NCI-H1694 (cell line): ENCODE data around the gene RSRC1.
A peak's percentile ranks its signal among the peaks of the same experiment; 100 is the strongest.
"Not testable (repeated sequence)": the region's sequence is repeated elsewhere in the genome, so short reads cannot be mapped to it uniquely, and the experiment has no call there.

Experiments
- DNase-seq: peaks from one replicate; lab custom pipeline; 2025; lab: John Stamatoyannopoulos, UW

RSRC1 gene

GRCh38 chr3:158528076-158528674 lies 418.3 kb downstream of the RSRC1 start:
- no peak for DNase-seq

GRCh38 chr3:158531334-158531733 lies 421.4 kb downstream of the RSRC1 start:
- DNase-seq = no peak

GRCh38 chr3:158532099-158532734 lies 422.3 kb downstream of the RSRC1 start:
- peak; percentile 28 for DNase-seq

- no peak for DNase-seq
Measured at GRCh38 chr3:158535918-158536317, 426.0 kb downstream of the RSRC1 start.

- DNase-seq = peak; percentile 77
Measured at GRCh38 chr3:158539414-158540014, 429.6 kb downstream of the RSRC1 start.

- DNase-seq = no peak
Measured at GRCh38 chr3:158540066-158540465, 430.2 kb downstream of the RSRC1 start.

GRCh38 chr3:158548691-158549090 lies 438.8 kb downstream of the RSRC1 start:
- DNase-seq = no peak

- not testable (repeated sequence) for DNase-seq
Measured at GRCh38 chr3:158549938-158550337, 440.0 kb downstream of the RSRC1 start.

- no peak for DNase-seq
Measured at GRCh38 chr3:158552124-158552523, 442.2 kb downstream of the RSRC1 start.

GRCh38 chr3:158559504-158559903 lies 449.6 kb downstream of the RSRC1 start:
- no peak for DNase-seq

GRCh38 chr3:158560979-158561378 lies 451.1 kb downstream of the RSRC1 start:
- DNase-seq = no peak

GRCh38 chr3:158562674-158563073 lies 452.8 kb downstream of the RSRC1 start:
- no peak for DNase-seq

- DNase-seq = no peak
Measured at GRCh38 chr3:158563076-158563475, 453.2 kb downstream of the RSRC1 start.

- DNase-seq = no peak
Measured at GRCh38 chr3:158565076-158565475, 455.2 kb downstream of the RSRC1 start.

GRCh38 chr3:158568784-158569183 lies 458.9 kb downstream of the RSRC1 start:
- DNase-seq = no peak

GRCh38 chr3:158569794-158570193 lies 459.9 kb downstream of the RSRC1 start:
- no peak for DNase-seq

- peak; percentile 85 for DNase-seq
Measured at GRCh38 chr3:158570999-158571702, 461.3 kb downstream of the RSRC1 start, which contains the start of gene MLF1. Gene MLF1 (plus strand): TSS chr3:158571194. CDS start chr3:158571301, 107 bp downstream.

GRCh38 chr3:158571969-158572765 lies 462.3 kb downstream of the RSRC1 start:
- DNase-seq = no peak

- no peak for DNase-seq
Measured at GRCh38 chr3:158572766-158573060, 462.8 kb downstream of the RSRC1 start.

GRCh38 chr3:158573714-158574113 lies 463.8 kb downstream of the RSRC1 start:
- no peak for DNase-seq

GRCh38 chr3:158574646-158575045 lies 464.8 kb downstream of the RSRC1 start:
- no peak for DNase-seq

GRCh38 chr3:158590223-158590622 lies 480.3 kb downstream of the RSRC1 start:
- DNase-seq = no peak
